Activated naive CD8-positive, alpha-beta T cell treated with anti-CD3 and anti-CD28 coated beads for 36 hours (primary cell): Measurements from ENCODE around the gene UBA1. TPM values are rescaled to one million over a fixed set of nuclear protein-coding genes. Genes with fewer than 3 reads are reported as not detected.
A peak's percentile ranks its signal among the peaks of the same experiment; 100 is the strongest.

ENCODE experiments used
- DNase-seq: peaks from one replicate; pipeline ENCODE4 v3.0.0; 2021
- H3K27ac Mint-ChIP-seq: one replicate; pipeline ENCODE4 v1.8.0; 2022; ENCODE audit warnings: mild to moderate bottlenecking, moderate library complexity, mixed read lengths
- H3K27me3 Mint-ChIP-seq: one replicate; pipeline ENCODE4 v1.8.0; 2022; ENCODE audit warnings: mild to moderate bottlenecking, mixed read lengths
- H3K36me3 Mint-ChIP-seq: one replicate; pipeline ENCODE4 v1.8.0; 2021; ENCODE audit warnings: mild to moderate bottlenecking, mixed read lengths
- H3K4me1 Mint-ChIP-seq: one replicate; pipeline ENCODE4 v1.8.0; 2021; ENCODE audit warnings: mixed read lengths
- H3K4me3 Mint-ChIP-seq: one replicate; pipeline ENCODE4 v1.8.0; 2022; ENCODE audit warnings: mild to moderate bottlenecking, moderate library complexity, mixed read lengths
- H3K9me3 Mint-ChIP-seq: one replicate; pipeline ENCODE4 v1.8.0; 2022; ENCODE audit warnings: mixed read lengths
- total RNA-seq, 2 experiments: library from RNA; stranded (reverse); gene quantifications; one replicate each; pipeline ENCODE4 v1.2.3, GENCODE V29; 2021

The UBA1 gene
- total RNA-seq, 2 experiments from 2014 or later = 219 to 227 TPM

GRCh38 chrX:47176101-47176740 is 17.4 kb upstream of the UBA1 start:
- no peak overlapping the region for H3K27ac Mint-ChIP-seq
- no peaks in the 10 kb centered on the region for H3K4me1 Mint-ChIP-seq

GRCh38 chrX:47177079-47177478 is 16.6 kb upstream of the UBA1 start:
- no peak for DNase-seq
- Mint-ChIP-seq H3K4me3 (no peak overlapping the region), H3K27me3 (no peaks in the 10 kb centered on the region), H3K27ac (no peak overlapping the region), H3K4me1 (no peaks in the 10 kb centered on the region), H3K36me3 (peaks cover 15% of the 10 kb centered on the region), H3K9me3 (no peaks in the 10 kb centered on the region)

More at GRCh38 chrX:47176101-47176740, 17.4 kb upstream of the UBA1 start:
- no peaks in the 10 kb centered on the region for H3K27me3 Mint-ChIP-seq
- H3K36me3 Mint-ChIP-seq = peaks cover 16% of the 10 kb centered on the region
- no peak for DNase-seq
- H3K9me3 Mint-ChIP-seq = no peaks in the 10 kb centered on the region
- no peak overlapping the region for H3K4me3 Mint-ChIP-seq

- no peaks in the 10 kb centered on the region for H3K27me3 Mint-ChIP-seq
- peaks cover 11% of the 10 kb centered on the region for H3K36me3 Mint-ChIP-seq
- no peaks in the 10 kb centered on the region for H3K9me3 Mint-ChIP-seq
- no peak overlapping the region for H3K27ac Mint-ChIP-seq
- no peak for DNase-seq
- no peaks in the 10 kb centered on the region for H3K4me1 Mint-ChIP-seq
- H3K4me3 Mint-ChIP-seq = no peak overlapping the region
These were observed 15.3 kb upstream of the UBA1 start for GRCh38 chrX:47178337-47178736.

GRCh38 chrX:47179221-47179927 is 14.3 kb upstream of the UBA1 start:
- Mint-ChIP-seq H3K36me3 (peaks cover 11% of the 10 kb centered on the region), H3K4me1 (no peaks in the 10 kb centered on the region), H3K27me3 (no peaks in the 10 kb centered on the region), H3K27ac (no peak overlapping the region), H3K9me3 (no peaks in the 10 kb centered on the region), H3K4me3 (no peak overlapping the region)
- DNase-seq = no peak

- Mint-ChIP-seq H3K9me3 (no peaks in the 10 kb centered on the region), H3K36me3 (peaks cover 11% of the 10 kb centered on the region), H3K27ac (no peak overlapping the region), H3K27me3 (no peaks in the 10 kb centered on the region), H3K4me3 (no peak overlapping the region), H3K4me1 (no peaks in the 10 kb centered on the region)
- DNase-seq = no peak
These were observed 13.7 kb upstream of the UBA1 start for GRCh38 chrX:47179928-47180255.

- no peaks in the 10 kb centered on the region for H3K9me3 Mint-ChIP-seq
- no peak overlapping the region for H3K4me3 Mint-ChIP-seq
- peaks cover 11% of the 10 kb centered on the region for H3K36me3 Mint-ChIP-seq
- no peaks in the 10 kb centered on the region for H3K4me1 Mint-ChIP-seq
- no peaks in the 10 kb centered on the region for H3K27me3 Mint-ChIP-seq
- H3K27ac Mint-ChIP-seq = no peak overlapping the region
- no peak for DNase-seq
These were observed 13.3 kb upstream of the UBA1 start for GRCh38 chrX:47180346-47180745.

GRCh38 chrX:47181301-47181700 is 12.3 kb upstream of the UBA1 start:
- no peaks in the 10 kb centered on the region for H3K9me3 Mint-ChIP-seq
- peaks cover 10% of the 10 kb centered on the region for H3K36me3 Mint-ChIP-seq
- H3K4me3 Mint-ChIP-seq = no peak overlapping the region
- no peaks in the 10 kb centered on the region for H3K4me1 Mint-ChIP-seq
- H3K27ac Mint-ChIP-seq = no peak overlapping the region
- H3K27me3 Mint-ChIP-seq = no peaks in the 10 kb centered on the region
- DNase-seq = no peak

- Mint-ChIP-seq H3K9me3 (no peaks in the 10 kb centered on the region), H3K4me1 (no peaks in the 10 kb centered on the region), H3K27ac (peak overlapping the region; percentile 38), H3K27me3 (no peaks in the 10 kb centered on the region), H3K4me3 (no peak overlapping the region), H3K36me3 (peaks cover 11% of the 10 kb centered on the region)
- no peak for DNase-seq
These were observed 11.4 kb upstream of the UBA1 start for GRCh38 chrX:47182106-47182700.

GRCh38 chrX:47184486-47184885 is 9.1 kb upstream of the UBA1 start:
- DNase-seq = no peak
- Mint-ChIP-seq H3K4me1 (peaks cover 12% of the 10 kb centered on the region), H3K9me3 (no peaks in the 10 kb centered on the region), H3K27me3 (no peaks in the 10 kb centered on the region), H3K4me3 (no peak overlapping the region), H3K27ac (no peak overlapping the region), H3K36me3 (peaks cover 7% of the 10 kb centered on the region)

- H3K4me3 Mint-ChIP-seq = no peak overlapping the region
- H3K27me3 Mint-ChIP-seq = no peaks in the 10 kb centered on the region
- H3K9me3 Mint-ChIP-seq = no peaks in the 10 kb centered on the region
- H3K4me1 Mint-ChIP-seq = peaks cover 12% of the 10 kb centered on the region
- H3K36me3 Mint-ChIP-seq = peaks cover 7% of the 10 kb centered on the region
- no peak for DNase-seq
- H3K27ac Mint-ChIP-seq = no peak overlapping the region
These were observed 8.4 kb upstream of the UBA1 start for GRCh38 chrX:47185241-47185640.

GRCh38 chrX:47186096-47186740 is 7.4 kb upstream of the UBA1 start:
- Mint-ChIP-seq H3K4me1 (peaks cover 15% of the 10 kb centered on the region), H3K27ac (no peak overlapping the region), H3K4me3 (no peak overlapping the region), H3K9me3 (no peaks in the 10 kb centered on the region), H3K27me3 (no peaks in the 10 kb centered on the region), H3K36me3 (peaks cover 7% of the 10 kb centered on the region)
- no peak for DNase-seq

GRCh38 chrX:47187106-47187677 is 6.4 kb upstream of the UBA1 start:
- no peaks in the 10 kb centered on the region for H3K27me3 Mint-ChIP-seq
- no peak for DNase-seq
- H3K27ac Mint-ChIP-seq = peak overlapping the region; percentile 4
- peaks cover 7% of the 10 kb centered on the region for H3K36me3 Mint-ChIP-seq
- no peaks in the 10 kb centered on the region for H3K9me3 Mint-ChIP-seq
- no peak overlapping the region for H3K4me3 Mint-ChIP-seq
- peaks cover 15% of the 10 kb centered on the region for H3K4me1 Mint-ChIP-seq

GRCh38 chrX:47189906-47190305 is 3.7 kb upstream of the UBA1 start:
- H3K4me1 Mint-ChIP-seq = peaks cover 32% of the 10 kb centered on the region
- H3K27ac Mint-ChIP-seq = no peak overlapping the region
- DNase-seq = no peak
- no peaks in the 10 kb centered on the region for H3K9me3 Mint-ChIP-seq
- H3K27me3 Mint-ChIP-seq = no peaks in the 10 kb centered on the region
- peaks cover 17% of the 10 kb centered on the region for H3K36me3 Mint-ChIP-seq
- no peak overlapping the region for H3K4me3 Mint-ChIP-seq

GRCh38 chrX:47190445-47191269 is 3.0 kb upstream of the UBA1 start:
- peaks cover 20% of the 10 kb centered on the region for H3K36me3 Mint-ChIP-seq
- H3K4me3 Mint-ChIP-seq = peak overlapping the region; percentile 92
- DNase-seq = peak; percentile 86
- peak overlapping the region; percentile 94 for H3K27ac Mint-ChIP-seq
- no peaks in the 10 kb centered on the region for H3K9me3 Mint-ChIP-seq
- H3K4me1 Mint-ChIP-seq = peaks cover 37% of the 10 kb centered on the region
- H3K27me3 Mint-ChIP-seq = no peaks in the 10 kb centered on the region
